Measurements from ENCODE around the gene AKT1S1.

The AKT1S1 gene

GRCh38 chr19:49907745-49908446 lies 30.7 kb upstream of the AKT1S1 start:
- DNase-seq (ENCODE audit: low read depth), result no peak

DNA sequence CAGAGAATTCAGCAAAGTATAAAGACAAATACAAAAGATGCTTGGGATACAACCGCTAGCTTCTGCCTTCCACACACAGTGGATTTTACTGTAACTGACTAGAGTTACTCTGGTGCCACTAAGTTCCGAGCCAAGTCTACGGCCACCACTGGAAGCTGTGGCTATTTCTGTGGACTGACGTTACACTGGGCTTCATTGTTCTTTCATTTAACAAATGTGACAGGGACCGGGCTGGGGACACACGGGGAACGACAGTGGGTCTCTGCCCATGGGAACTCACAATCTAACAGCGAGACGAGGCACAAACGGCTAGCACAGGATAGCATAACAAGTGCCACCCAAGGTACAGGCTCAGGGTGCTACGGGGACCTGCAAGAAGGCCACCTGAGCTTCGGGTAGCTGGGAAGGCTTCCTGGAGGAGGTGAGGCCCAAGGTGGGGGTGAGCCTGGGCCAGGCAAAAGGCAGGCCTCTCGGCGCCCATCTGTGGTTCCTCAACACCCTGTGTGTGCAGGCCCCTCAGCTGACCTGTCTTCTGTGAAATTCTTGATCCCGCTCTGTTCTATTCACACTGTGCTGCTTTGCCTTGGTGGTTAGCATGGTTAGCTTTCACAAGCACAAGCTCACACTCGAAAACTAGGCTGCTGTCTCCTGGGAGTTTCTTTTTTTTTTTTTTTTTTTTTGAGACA lies 29.9 kb upstream of the AKT1S1 start:
- DNase-seq (ENCODE audit: low read depth), result no peak

DNA sequence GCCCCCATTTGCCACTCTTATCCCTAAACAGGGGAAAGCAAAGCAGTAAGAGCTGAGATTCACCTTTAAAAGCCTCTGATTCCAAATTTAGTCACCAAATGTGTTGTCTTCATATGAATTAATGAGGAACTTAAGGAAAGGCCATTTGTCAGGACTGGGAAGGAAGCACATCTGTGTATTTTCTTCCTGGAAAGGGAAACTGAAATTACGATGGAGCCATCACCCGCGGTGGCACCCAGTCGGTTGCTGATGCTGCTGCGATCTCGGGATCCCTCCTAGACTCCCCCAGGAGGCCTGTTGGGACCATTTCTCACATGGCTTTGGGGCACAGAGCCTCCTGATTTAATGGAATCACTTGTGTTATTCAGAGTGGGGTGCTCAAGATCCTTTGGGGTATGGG lies 27.0 kb upstream of the AKT1S1 start:
- no peak for DNase-seq (ENCODE audit: low read depth)

DNA sequence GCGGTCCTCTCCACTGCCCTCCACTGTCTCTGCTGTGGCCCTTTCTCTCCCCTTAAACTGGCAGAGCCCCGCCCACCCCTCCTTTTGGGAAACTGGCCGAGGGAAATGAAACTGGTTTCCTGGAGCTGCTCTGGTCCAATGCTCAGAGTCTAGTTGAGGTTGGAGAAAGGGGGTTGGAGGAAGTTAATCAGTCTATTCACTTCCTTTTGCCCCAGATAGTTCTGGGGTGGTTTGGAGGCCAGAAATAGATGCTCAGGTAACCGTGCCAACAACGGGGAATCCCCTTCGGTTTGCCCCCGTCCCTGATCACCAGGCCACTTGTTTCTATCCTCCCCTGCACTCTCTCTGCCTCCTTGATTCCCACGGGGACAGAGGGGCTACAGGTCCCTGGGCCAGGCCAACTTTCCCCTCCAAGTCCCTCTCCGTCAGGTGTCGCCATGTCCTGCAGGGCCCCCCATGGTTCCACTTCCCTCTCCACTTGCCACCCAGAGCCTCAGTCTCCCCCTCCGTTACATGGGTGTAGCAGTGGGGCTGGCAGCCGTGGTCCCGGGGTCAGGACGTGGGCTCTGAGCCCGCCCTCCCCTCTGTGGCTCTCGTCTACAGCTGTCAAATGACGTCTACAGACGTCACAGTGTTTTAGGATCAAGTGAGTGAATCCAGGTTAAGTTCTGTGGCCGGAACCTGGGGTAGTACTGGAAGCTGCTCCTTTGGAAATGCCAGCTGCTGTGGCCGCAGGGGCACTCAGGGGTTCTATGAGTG lies 19.9 kb upstream of the AKT1S1 start, which contains the start of gene IL4I1:
Gene IL4I1, minus strand, starts transcription at position 25 of the 759 bp plus-strand sequence. CDS start 727 bp downstream, outside the sequence.
- peak; percentile 13 for DNase-seq (ENCODE audit: low read depth)

DNA sequence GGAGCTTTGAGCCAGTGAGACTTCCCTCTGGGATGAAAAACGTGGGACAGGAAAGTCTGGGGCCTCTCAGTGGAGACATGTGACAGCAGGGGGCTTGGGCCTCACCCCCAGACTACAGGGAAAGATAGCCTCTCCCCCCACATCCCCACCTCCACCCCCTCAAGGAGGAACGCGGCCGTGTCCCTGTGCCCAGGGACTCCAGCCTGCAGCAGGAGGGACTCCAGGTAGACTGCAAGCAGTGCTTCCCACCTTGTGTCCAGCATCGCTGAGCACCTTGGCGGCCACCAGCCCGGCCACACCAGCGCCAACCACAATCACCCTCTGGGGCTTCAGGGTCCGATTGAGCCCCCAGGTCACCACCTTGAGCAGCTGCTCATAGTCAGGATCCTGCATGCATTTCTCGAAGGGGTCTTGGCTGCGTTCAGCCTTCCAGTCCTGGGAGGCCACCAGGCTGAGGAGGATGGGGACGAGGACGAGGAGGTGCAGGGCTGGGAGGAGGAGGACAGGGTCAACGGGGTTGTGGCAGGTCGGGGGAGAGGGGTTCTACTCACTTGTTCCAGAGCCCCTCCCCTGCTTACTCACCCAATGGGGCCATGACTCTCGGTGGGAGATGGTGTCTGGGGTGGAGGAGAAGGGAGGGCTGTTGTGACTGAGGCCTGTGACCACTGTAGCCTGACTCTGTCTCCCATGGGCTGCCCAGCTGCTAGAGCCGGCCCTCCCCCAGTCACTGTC lies 18.6 kb upstream of the AKT1S1 start:
- DNase-seq (ENCODE audit: low read depth), result no peak

DNA sequence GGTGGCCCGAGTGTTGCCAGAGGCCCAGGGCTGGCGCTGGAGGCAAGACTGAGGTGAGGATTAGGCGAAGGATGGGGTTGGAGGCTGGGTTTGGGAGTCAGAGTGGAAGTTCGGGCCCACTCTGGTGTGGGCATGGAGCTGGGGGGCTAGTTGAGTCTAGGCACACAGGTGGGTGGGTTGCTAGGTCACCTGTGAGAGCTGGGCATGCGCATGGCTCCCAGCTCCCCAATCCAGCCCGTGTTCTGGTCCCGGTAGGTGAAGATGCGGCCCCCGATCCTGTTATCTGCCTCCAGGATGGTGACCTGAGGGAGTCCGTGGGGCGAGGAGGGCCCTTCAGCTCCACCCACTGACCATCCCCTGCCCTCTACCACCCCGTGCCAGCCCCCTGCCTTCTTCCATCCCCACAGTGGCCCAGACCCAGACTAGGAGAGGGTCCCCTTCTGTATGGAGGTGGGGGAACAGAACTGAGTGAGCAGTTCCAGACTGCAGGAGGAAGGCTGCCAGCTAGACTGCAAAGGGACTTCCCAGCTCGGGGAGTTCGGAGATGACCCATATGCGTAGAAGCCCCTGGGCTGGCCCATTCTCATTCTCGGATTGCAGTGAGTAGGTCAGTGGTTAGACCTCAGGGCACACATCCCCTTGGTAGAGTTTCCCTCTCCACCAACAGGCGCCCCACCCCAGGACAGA lies 17.9 kb upstream of the AKT1S1 start:
- no peak for DNase-seq (ENCODE audit: low read depth)

DNA sequence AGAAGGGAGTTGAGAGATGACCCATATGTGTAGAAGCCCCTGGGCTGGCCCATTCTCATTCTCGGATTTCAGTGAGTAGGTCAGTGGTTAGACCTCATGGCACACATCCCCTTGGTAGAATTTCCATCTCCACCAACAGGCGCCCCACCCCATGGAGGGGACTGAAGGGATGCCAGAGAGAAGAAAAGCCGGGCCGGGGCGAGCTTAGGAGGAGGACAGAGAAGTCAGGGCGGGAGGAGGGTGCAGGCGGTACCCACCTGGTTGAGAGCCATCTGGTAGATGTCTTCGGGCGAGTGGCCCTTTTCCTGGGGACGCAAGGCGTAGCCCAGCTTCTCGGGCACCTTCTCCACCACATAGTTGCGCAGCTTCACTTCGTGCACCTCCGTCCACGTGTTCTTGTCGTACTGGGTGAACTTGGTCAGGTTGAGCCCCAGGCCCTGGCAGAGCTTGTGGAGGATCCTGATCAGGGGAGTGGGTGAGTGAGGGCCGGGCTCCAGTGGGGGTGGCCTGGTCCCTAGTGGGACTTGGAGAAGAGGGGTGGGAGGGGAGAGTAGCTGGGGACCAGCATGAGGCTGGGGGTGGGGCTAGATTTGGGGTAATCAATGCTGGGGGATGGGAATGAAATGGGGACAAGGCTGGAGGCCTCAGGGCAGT lies 17.0 kb upstream of the AKT1S1 start:
- no peak for DNase-seq (ENCODE audit: low read depth)

GRCh38 chr19:49892716-49893115 lies 15.6 kb upstream of the AKT1S1 start:
- DNase-seq (ENCODE audit: low read depth), result no peak

- DNase-seq (ENCODE audit: low read depth), result no peak
Measured at GRCh38 chr19:49891393-49891792, 14.2 kb upstream of the AKT1S1 start.

DNA sequence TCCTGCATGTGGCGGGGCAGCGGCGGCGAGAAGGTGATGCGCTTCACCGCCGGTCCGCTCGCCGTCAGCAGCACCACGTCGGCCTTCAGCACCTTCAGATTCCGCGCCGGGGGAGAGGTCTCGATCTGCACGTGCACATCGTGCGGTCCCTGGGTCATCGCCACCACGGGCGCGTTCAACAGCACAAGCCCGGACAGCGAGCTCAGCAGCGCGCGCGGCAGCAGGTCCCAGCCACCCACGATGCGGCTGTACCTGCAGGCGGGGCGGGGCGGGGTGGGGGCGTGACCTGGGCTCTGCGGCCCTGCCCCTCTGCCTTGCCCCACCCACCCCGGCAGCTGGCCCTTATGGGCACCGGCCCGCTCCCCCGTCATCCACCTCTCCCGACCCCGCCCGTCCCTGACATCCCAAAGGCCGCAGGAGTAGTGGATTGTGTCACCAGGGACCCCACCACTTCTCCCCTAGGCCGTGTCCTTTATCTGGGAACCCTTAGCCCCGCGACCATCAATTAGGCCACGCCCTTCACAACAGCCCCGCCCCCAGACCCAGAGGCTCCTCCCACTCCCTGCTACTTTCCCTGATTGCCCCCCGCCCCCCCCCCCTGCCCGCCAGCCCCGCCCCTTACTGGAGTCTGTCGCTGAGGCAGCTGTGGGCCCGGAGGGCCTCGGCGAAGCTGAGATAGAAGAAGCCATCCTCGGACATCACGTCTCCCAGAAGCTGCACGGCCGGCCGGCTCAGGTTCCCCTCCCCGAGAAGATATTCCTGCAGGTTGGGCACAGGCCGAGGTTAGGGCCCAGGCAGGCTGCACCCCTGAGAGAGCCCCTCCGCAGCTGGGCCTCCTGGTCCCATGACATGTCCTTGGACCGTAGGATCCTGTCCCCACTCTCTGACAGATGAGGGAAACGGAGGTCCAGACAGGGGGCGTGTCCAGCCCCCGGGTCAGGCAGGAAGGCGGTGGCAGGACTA lies 13.5 kb upstream of the AKT1S1 start:
- DNase-seq (ENCODE audit: low read depth), result no peak

DNA sequence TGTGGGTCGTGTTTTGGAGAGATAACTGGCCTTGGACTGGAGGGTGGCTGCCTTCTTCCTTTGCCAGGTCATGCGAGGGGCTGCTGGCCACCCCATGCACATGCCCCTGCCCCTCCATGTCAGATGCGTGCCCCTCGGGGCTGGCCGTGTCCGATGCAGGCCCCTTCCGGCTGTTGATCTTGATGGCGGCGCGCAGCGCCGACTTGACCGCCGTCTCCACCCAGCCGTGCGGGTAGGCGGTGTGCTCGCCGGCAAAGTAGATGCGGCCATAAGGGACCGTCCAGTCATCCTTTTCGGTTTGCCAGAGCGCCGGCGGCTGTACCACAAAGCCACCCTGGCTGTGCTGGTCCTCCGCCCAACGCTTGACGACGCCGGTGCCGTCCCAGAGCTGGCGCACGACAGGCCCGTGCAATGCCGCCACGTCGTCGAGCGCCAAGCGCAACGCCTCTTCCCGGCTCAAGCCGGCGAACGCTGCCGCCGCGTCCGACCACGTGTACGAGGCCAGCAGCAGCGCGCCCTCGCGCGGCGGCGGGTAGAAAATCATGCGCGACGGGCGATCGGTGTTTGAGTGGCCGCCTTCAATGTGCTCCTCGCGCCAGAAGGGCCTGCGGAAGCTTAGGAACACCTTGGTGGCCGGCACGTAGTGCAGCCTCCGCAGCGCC lies 12.7 kb upstream of the AKT1S1 start:
- peak; percentile 31 for DNase-seq (ENCODE audit: low read depth)

DNA sequence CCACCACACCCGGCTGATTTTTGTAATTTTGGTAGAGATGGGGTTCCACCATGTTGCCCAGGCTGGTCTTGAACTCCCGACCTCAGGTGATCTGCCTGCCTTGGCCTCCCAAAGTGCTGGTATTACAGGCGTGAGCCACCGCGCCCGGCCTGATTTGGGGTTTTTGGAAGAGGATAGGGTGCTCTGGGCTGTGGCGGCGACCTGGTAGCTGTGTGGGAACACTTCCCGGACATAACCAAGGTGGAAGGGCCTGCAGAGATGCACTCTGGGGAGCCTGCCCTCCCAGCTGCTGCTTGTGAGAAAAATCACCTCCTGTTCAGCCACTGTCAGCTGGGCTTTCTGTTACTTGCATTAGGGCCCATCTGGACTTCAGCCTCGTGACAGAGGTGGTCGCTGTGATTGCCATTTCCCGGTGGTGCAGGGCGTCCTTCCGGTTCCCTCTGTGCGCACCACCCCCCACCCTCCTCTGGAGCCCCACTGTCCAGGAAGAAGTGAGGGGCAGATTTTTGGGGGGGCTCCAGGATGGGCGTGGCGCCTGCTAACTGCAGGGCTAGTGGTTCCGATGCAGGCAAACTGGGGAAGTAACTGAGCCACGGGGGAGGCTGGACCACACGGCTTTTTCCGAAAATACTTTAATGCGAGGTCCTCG lies 12.0 kb upstream of the AKT1S1 start:
- DNase-seq (ENCODE audit: low read depth), result no peak

GRCh38 chr19:49888510-49888824 lies 11.3 kb upstream of the AKT1S1 start:
- DNase-seq (ENCODE audit: low read depth), result no peak

GRCh38 chr19:49887665-49888509 lies 10.7 kb upstream of the AKT1S1 start:
- DNase-seq (ENCODE audit: low read depth), result no peak

DNA sequence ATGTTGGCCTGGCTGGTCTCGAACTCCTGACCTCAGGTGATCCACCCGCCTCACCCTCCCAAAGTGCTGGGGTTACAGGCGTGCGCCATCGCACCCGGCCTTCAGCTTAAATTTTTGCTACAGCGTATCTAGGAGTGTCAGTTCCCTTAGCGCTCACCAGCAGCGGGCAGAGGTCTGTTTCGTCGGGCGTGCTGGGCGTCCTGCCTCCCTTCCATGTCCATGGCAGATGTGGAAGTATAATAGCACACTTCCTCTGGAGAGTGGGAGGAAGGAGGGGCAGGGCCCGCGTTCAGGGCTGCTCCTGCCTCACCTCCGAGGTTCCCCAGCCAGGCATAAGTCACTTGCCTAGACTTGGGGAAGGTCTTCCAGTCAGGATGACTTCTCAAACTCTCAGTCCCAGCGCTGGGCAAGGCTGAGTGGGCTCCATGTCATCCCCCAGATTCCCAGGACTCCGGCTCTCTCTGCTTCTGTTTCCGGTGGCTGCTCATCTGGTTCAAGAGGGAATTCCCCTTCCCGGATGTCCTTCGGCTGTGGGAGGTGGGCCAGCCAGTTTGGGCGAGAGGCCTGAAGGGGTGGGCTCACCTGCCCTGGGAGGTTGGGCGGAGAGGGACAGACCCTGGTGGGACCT lies 10.0 kb upstream of the AKT1S1 start:
- DNase-seq (ENCODE audit: low read depth), result no peak

- no peak for DNase-seq (ENCODE audit: low read depth)
Measured at GRCh38 chr19:49884760-49885159, 7.6 kb upstream of the AKT1S1 start.

DNA sequence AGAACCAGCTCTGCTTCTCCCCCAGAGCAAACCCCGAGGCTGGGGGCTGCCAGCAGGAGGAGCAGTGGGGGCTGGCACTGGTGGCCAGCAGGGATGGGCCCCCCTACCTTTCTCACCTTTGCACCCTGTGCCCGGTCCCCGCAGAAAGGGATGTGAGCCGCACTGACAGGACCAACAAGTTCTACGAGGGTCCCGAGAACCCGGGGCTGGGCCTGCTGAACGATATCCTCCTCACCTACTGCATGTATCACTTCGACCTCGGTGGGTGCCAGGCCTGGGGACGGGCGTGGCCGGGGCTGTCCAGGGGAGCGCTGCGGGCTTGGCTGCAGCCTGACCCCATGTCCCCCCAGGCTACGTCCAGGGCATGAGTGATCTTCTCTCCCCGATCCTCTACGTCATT lies 7.0 kb upstream of the AKT1S1 start:
- no peak for DNase-seq (ENCODE audit: low read depth)

DNA sequence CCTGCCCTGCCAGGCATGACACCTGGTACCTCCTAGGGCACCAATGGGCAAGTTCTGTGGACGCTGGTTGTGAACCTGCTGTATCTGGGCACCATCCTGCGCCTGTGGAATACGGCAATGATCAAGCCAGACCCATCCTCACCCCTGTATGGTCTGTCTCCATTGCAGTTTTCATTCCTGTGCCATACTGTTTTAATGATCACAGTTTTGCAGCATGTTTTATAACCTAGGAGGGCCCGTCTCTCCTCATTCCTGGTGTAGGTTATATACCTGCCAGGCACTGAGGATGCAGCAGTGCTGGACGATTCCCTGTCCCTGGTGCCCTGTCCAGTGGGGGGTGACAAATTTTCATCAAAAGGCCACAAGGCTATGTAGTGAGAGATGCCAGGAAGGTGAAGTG lies 5.9 kb upstream of the AKT1S1 start:
- DNase-seq (ENCODE audit: low read depth), result no peak

All from stromal cell of bone marrow (primary cell).